NOMO-1 (cell line): Measurements from ENCODE around the gene TMC8.

ENCODE experiments used
- DNase-seq, 2 experiments: peaks; one replicate each; lab custom pipeline; 2025; ENCODE audit not compliant: unreplicated experiment in 2 of 2; lab: John Stamatoyannopoulos, UW

The TMC8 gene

GRCh38 chr17:78174870-78175642 is 44.5 kb downstream of the TMC8 start:
- no peak for DNase-seq

DNA sequence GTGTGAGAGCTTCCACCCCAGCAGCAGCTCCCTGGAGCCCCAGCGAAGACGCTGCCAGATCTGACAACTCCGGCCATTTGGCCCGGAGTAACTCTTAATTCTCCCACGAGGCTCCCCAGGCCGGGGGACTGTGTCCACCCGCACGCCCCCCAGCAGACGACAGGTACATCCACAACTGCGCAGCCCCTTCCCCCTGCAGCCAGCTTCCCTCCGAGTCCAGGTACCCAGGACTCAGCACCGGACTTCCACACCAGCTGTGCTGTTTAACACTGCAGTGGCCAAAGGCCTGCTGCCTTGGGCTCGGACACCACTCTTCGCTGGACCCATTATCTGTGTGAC is 45.0 kb downstream of the TMC8 start:
- DNase-seq: no peak

GRCh38 chr17:78176548-78177025 is 46.0 kb downstream of the TMC8 start:
- DNase-seq: peak; percentile 40 to 67

GRCh38 chr17:78179372-78179771 is 48.8 kb downstream of the TMC8 start:
- DNase-seq: no peak

GRCh38 chr17:78180083-78180482 is 49.5 kb downstream of the TMC8 start:
- no peak for DNase-seq

GRCh38 chr17:78180508-78180907 is 49.9 kb downstream of the TMC8 start:
- DNase-seq: no peak

GRCh38 chr17:78182504-78182903 is 51.9 kb downstream of the TMC8 start:
- DNase-seq: no peak

DNA sequence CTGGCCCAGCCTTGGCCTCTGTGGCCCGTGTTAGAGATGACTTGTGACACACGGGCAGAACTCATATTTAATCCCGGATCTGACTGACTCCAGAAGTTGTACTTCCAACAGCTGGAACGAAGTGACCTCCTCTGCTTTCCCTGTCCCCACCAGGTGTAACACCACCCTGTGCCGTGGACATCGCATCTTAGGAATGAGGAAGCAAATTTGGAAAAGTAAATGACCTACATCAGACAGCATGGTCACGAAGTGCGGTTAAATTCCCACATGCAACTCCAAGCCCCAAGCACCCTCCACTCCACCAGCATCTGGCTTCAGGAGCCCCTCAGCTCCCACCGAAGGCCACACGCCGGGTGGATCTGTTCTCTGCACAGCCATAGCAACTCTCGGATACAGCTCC is 53.3 kb downstream of the TMC8 start:
- no peak for DNase-seq

DNA sequence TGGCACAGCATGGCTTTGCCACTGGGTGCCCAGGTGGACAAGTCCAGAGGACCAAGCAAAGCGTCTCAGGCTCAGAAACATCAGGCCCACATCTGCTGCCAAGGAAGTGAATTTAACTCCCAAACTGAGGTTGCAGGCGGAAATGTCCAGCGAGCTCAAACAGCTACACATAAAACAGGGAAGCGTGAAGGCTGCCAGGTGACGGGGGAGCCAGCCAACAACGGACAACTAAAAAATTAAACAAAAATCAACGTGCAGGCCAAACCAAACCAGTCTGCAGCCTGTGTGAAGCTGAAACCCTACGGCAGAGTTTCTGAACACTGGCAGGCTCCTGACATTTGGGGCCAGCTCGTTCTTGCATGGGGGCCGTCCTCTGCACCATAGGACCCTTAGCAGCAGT is 53.8 kb downstream of the TMC8 start:
- DNase-seq: no peak

DNA sequence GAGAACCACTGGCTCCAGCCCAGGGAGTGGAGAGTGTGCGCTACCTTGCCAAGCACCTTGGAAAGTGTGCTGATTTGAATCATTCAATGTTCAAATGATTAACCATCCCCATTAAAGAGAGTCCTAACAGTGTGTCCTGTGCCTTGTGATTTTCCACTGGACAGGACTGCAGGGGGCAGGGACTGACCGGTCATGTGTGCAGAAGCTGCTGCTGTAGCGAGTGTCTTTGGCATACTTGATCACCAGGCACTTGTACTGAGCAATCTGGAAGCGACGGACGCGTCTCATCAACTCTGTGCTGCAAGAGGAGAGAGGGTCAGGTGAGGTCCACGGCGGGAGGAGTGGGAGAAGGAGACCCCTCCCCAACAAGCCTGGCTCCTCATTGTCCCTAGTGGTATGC is 54.3 kb downstream of the TMC8 start:
- DNase-seq: no peak

DNA sequence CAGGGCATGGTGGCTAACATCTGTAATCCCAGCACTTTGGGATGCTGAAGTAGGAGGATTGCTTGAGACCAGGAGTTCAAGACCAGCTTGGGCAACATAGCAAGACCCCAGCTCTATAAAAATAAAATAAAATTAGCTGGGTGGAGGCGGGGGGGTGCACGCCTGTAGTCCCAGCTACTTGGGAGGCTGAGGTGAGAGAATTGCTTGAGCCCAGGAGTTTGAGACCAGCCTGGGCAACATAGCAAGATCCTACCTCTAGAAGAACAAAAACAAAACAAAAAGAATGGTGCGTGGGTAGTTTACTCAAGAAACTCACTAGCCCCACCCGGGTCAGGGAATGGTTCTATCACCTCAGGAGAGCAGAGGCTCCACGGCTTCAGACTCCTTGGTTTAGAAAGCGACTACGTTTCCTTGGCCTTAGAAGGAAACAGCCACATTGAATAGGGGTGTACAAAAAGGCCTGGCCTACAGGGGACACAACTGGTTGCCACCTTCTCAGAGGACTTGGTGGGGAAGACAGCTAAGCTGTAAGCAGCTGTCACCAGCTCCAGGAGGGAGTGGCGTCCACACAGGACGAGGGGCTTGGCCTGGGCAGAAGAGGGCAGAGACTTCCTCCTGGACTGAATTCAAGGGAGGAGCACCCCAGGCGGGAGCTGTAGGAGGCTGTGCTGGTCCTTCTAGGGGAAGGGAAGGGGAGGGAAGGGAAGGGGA is 55.6 kb downstream of the TMC8 start:
- peak; percentile 37 to 50 for DNase-seq

- peak; percentile 97 to 100 for DNase-seq
Measured at GRCh38 chr17:78186692-78187595, 56.4 kb downstream of the TMC8 start, which contains the start of the genes AFMID and TK1. AFMID (plus strand) TSS chr17:78187362; CDS start chr17:78187371, 9 bp downstream. TK1 (minus strand) TSS chr17:78187052; CDS start chr17:78186994, 58 bp downstream.
